Stimulated activated CD4-positive, alpha-beta T cell treated with anti-CD3 and anti-CD28 coated beads, TNF-alpha, amount 100 ng/mL, for 1 hour (primary cell): Measurements from ENCODE around the gene IFNL3.
"Not testable (repeated sequence)": the region's sequence is repeated elsewhere in the genome, so short reads cannot be mapped to it uniquely, and the experiment has no call there.

Experiments used
- DNase-seq, 3 donors: peaks; one replicate each; pipeline ENCODE4 v3.0.0-alpha.2; 2020; ENCODE audit warnings: low read depth in 3 of 3, low spot score in 1 of 3

IFNL3 gene

DNA sequence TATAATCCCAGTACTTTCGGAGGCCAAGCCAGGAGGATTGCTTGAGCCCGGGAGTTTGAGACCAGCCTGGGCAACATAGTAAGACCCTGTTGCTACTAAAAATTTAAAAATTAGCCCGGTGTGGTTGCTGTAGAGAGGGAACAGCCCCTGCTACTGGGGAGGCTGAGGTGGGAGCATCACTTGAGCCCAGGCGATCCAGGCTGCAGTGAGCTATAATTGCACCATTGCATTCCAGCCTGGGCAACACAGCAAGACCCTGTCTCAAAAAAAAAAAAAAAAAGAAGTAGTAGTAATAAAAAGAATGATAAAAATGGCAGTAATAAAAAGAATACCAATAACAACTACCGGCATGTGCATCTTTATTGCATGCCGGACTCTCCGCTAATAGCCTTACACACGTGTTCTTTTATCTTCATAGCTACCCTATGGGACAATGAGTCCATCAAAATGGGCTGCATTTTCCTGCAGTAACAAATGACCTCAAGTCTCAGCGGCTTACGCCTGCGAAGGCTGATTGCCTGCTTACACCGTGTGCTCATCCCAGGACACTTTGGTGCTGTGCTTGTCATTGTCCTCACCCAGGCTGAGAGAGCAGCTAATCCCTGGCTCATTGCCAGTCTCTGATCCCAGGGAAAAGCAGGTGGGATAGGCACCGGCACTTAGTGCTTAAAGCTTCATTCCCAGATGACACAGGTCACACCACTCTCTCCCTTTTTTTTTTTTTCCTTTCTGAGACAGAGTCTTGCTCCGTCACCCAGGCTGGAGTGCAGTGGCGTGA, 26.4 kb downstream of the IFNL3 start:
- no peak for DNase-seq

DNA sequence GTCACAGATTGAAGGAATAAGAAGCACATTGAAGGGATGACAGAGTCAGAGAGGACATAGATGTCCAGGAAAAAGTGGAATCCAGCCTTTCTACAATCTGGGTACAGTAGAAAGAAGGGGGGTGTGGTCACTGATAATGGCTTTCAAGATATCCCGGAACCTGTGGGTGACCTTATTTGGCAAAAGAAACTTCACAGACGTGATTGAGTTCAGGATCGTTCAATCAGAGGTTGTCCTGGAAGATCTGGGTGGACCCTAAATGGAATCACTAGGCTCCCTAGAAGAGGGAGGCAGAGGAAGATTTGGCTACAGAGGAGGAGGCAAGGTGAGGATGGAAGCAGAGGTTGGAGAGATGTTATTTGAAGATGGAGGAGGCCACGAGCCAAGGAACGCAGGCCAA, 27.7 kb downstream of the IFNL3 start:
- DNase-seq = no peak

DNA sequence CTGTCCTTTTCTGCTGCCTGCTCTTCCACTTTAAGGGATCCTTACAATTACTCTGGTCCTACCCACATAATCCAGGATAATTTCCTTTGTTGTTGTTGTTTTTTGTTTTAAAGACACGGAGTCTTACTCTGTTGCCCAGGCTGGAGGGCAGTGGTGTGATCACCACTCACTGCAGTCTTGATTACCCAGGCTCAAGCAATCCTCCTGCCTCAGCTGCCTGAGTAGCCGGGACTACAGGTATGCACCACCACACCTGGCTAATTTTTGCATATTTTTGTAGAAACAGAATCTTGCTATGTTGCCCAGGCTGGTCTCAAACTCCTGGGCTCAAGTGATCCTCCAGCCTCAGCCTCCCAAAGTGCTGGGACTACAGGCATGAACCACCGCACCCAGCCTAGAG, 29.5 kb downstream of the IFNL3 start:
- not testable (repeated sequence) for DNase-seq

DNA sequence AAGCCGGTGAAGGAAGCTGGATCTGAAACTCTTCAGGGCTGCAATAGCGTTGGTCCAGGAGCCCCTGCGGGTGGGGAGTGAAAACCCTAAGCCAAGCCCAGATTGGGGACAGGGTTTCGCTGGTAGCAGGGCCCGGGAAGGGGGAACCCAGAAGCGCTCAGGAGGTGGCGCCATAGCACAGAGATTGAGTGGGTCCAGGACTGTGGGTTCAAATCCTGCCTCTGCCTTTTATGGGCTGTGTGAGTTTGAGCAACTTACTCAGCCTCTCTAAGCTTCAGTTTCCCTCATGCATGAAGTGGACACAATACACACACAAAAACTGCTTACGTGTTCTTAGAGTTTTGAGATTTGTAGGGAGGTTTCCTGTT, 32.4 kb downstream of the IFNL3 start:
- DNase-seq = peak; percentile 2 to 36 (median 26)

DNA sequence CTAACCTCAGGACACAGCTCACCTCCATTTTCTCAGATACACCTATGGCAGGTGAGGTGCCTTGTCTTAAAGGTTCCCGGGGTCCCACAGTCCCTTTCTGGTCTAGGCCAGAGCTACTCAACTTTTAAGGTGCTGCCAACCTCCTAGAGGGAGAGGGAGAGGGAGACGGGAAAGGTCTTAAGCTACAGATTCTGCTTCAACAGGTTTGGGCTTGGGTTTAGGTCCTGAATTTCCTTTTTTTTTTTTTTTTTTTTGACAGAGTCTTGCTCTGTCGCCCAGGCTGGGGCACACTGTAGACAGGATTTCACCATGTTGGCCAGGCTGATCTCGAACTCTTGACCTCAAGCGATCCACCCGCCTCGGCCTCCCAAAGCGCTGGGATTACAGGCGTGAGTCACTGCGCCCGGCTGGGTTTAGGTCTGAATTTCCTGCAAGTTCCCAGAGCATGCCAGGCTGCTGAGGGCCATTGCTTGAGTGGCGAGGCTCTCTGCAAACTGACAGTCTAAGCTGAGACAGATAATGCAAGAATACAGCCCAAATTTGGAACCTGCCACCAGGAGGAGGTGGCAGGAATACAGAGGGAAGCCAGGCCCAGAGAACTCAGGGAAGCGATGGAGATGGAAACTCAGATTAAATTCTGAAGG, 33.0 kb downstream of the IFNL3 start:
- no peak for DNase-seq

DNA sequence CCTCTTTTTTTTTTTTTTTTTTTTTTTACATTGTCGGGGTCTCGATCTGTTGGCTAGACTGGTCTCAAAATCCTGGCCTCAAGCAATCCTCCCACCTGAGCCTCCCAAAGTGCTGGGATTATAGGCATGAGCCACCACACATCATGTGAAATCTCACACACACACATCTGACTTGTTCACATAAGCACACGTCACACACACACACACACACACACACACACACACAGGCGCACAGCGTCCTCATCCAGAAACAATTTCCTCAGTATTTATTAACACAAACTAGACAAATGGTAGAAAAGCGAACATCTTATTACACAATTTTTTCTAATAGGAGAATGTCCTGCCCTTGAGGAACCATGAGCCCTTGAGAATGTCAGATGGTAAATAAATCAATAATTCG, 35.6 kb downstream of the IFNL3 start:
- no peak for DNase-seq

DNA sequence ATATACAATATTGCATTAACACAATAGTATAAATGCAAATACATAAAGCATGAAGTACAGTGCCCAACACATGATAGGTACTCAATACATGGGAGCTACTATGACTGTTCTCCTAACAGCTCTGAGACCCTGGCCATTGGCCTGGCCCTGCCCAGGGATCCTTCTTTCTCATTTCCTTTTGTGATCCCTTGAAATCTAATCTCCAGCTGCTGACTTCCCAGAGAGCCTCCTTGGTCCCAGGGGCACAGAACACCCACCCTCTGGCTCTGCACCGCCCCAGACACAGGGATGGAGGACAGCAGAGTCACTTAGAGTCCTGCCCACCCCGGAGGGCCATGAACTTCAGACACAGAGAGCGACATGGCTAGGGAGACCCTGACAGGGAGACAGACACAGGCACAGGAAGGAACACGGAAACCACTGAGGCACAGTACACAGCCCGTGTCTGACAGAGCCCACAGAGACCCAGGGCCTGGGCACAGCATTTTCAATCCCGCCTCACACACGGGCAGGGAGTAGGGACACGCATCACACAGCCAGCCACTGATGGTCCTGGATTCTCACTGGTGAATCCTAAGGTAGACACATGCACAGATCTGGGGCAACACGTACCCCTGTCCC, 36.5 kb downstream of the IFNL3 start:
- no peak for DNase-seq

DNA sequence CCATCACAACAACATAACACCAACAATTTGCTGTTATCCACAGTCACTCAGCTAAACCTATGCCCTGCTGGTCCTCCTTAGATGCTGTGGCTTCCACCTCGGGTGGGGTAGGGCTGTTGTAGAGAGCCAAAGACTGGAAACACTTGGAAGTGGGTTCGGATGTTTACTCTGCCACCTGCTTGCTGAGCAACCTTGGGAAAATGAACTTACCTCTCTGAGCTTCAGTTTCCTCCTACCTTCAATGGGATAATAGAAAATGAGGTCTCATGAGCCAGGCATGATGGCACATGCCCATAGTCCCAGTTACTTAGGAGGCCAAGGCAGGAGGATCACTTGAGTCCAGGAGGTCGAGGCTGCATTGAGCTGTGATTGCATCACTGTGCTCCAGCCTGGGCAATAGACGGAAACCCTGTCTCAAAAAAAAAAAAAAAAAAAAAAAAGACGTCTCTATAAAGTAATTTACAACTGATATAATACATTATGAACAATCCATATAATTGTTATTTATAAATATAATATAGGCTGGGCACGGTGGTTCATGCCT, 37.4 kb downstream of the IFNL3 start:
- DNase-seq = no peak

DNA sequence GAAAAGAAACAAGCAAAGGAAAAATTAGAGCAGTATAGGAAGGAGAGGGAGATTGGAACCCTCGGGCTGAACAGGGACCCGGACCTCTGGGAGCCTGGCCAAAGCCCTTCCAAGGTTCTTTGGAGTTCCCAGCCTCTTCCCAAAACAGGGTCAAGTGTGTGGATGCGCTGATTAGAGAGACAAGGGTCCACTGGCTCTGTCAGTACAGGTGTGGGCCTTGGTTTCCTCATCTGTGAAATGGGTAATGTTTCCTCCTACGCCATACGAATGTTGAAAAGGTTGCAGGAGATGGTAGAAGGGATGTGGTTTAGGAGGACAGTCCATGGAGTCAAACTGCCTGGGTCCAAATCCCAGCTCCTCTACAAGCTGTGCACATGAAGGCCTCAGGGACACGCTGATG, 38.7 kb downstream of the IFNL3 start:
- DNase-seq = no peak

DNA sequence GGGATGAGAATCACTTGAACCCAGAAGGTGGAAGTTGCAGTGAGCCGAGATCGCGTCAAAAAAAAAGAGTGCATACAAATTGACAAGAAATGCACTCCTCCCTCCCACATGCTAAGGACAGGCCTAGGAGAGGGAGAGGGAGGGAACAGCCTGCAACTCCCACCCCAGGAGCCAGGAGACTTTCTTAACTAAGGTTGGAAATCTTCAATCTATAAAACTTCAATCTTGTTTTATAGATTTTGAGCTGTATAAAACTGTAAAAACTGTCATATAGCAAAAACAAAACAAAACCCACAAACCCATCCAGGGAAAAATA, 39.4 kb downstream of the IFNL3 start:
- DNase-seq = no peak

DNA sequence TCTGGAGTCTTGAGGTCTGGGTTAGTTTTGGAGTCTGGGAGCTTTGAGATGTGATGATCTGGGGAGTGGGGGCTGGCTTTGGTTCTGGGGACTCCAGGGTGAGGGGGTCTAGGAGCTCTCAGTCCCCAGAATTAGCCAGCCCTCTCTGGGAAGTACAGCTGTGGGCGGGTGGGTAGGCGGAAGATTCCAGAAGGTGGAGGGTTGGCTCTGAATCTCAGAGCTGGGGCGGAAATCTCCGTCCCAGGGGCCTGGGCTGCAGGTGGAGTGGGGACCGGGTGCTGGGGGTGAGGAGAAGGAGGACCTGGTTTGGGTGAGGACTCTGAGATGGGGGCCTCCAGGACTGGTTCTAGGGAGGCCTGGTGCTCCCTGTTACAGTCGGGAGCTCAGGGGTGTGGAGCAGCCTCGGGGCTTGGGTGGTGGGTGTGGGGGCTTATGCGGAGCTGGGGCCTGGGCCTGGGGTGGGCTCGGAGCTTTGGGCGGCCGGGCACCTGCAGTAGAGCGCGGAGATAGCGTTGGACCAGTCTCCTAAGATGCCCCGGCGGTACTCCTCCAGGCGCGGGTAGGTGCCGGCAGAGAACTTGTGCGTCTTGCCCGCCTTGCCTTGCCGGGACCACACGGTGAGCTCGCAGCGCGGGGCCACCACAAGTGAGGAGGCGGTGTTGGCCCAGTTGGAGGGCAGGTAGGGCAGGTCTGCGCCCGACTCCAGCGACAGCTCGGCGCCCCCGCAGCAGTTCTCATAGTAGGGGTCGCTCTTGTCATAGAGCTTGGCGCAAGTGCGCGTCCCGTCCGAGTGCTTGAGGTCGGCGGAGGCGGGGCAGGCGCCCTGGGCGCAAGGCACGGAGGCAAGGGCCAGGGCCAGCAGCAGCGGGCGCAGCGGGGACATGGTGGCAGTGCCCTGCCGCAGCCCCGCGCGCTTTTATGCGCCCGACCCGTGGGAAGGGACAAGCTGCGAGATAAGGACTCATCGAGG, 41.1 kb downstream of the IFNL3 start, which contains the start of gene SYCN:
Gene SYCN, minus strand, starts transcription at position 892 of the 970 bp plus-strand sequence. Its CDS starts 9 bp downstream, at position 883.
- DNase-seq = no peak

DNA sequence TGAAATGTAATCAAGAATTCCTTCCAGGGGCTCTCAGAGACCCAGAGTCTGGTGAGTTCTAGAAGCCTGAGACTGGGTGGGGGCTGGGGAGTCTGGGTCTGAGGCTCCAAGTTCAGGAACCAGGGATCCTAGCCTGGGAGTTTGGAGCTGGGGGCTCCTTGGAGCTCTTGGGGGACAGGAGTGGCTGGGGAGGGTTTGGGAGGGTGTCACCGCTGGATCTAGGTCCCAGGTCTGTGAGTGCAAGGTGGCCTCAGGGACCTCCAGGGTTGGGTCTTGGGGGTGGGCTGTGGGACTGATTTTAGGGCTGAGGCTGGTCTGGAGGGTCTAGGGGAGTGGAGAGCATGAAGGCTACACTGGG, 41.8 kb downstream of the IFNL3 start:
- DNase-seq = no peak

DNA sequence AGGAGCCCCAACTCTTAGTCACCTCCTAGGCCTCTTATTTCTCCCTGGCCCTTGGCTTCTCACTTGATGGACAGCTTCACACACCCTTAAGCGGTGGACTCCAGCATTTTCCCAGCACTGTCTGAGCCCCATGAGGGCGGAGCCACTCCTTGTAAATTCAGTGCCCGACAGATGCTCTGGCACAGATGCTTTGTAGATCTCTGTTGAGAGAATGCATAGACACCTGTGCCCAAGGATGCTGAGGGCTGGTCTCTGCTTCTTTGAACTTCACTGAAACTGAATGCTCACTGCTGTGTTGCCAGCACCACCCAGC, 44.0 kb downstream of the IFNL3 start:
- no peak for DNase-seq

DNA sequence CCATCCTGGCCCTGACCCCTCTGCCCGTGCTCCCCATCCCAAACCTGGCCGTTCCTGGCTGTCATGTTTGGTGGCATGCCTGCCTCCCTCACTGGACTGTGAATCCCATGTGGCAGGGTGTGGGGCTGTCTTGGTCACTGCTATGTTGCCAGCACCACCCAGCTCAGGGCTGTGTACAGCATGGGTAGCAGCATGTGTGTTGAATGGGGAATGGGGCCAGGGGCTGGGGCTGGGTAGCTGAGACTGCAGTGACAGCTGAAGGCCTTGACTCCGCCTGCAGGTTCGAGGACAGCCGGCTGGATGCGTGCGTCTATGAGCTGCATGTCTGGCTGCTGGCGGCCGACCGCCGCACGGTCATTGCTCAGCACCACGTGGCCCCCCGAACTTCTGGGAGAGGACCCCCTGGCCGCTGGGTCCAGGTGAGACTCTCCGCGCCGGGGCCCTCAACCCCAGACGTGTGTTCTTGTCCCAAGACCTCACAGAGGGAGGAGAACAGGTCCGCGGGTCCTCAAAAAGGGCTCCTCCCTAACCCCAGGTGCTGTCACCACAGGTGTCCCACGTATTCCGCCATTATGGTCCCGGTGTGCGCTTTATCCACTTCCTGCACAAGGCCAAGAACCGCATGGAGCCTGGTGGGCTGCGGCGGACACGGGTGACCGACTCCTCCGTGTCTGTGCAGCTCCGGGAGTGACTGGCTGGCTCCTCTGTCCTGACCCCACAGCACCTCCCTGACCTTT, 44.6 kb downstream of the IFNL3 start:
- DNase-seq = no peak

DNA sequence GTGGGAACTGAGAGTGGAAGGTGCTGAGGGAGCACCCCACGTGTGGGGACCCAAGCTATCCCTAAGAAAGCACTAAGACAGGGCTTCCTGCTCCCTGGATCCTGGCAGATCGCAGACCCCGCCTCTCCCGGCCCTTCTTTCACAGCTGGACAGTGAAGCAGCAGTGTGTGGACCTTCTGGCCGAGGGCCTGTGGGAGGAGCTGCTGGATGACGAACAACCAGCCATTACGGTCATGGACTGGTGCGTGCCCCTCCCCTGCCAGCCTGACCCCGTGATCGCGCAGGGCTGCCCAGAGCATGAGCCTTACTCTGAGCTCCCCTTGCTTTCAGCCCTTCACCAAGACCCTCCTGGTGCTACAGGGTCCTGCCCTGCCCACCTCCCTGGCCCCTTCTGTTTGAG, 45.8 kb downstream of the IFNL3 start:
- DNase-seq = no peak

DNA sequence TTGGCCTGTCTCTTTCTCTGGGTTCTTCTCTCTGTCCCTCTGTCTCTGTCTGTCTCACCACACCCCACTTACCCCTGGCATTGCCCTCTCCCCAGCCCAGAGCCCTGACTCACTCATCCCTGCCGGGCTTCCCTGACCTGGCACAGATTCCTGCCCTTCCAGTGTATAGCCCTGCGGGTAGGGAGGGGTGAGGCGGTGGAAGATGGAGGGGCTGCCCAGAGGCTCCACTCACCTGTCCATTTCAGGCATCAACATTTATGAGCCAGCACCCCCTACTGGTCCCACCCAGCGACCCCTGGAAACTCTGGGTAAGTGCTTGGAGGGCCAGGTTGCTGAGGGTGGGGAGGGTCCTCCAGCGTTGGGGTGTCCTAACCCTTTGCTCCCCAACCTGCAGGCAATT, 47.0 kb downstream of the IFNL3 start:
- DNase-seq = no peak

DNA sequence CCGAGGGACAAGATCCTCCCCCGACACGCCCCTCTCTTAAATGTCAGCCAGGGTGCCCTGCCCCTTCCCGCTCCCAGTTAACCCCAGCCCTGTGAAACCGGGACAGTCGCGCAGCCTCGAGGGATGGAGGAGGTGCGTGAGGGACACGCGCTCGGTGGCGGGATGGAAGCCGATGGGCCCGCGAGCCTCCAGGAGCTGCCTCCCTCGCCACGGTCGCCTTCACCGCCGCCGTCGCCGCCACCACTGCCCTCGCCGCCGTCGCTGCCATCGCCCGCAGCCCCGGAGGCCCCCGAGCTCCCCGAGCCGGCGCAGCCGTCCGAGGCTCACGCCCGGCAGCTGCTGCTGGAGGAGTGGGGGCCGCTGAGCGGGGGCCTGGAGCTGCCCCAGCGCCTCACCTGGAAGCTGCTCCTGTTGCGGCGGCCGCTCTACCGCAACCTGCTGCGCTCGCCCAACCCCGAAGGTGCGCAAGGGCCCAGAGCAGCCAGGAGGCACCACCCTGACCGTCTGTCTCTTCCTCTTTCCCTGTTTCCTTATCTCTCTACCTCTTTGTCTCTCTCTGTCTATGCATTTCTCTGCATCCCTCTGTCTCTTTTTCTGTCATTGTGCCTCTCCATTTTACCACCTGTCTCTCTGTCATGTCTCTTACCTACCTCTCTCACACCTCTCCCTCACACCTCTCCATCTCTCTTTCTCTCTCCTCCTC, 47.8 kb downstream of the IFNL3 start, which contains the start of gene NCCRP1:
Gene NCCRP1, plus strand, starts transcription at position 105 of the 703 bp plus-strand sequence. Its CDS starts 19 bp downstream, at position 124.
- no peak for DNase-seq

DNA sequence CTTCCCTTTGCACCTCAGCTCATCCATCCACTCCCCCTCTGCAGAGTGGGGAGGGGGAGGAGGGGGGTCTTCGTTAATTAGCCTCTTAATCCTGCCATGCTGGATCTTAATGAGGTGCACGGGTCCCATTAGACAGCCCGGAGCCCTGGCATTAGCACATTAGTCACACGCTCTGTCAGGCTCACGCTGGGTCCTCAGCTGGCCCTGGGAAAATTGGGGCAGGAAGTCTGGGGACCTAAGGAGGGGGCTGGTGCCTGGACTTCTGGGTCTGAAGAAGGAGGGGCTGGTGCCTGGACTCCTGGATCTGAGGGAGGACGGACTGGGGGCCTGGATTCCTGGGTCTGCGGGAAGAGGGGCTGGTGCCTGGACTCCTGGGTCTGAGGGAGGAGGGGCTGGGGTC, 48.5 kb downstream of the IFNL3 start:
- no peak for DNase-seq

DNA sequence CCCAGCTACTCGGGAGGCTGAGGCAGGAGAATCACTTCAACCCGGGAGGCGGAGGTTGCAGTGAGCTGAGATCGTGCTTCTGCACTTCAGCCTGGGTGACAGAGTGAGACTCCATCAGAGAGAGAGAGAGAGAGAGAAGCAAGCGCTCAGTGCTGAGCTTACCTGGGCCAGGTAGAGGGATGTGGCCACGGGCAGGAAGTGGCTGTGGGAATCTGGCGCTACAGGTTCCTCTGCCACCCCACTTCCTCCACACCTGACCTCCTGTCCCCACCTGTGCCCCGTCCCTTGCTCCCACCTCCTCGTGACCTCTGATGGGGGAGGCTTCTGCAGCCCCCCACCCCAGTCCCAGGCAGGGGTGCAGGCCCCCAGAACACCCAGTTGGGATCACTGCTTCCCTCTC, 49.1 kb downstream of the IFNL3 start:
- no peak for DNase-seq
